ENCODE results near the gene ALDH16A1.

GRCh38 chr19:49486710-49487276 is 33.8 kb downstream of the ALDH16A1 start:
- no peak for TF ChIP-seq POLR2A (IDR thresholded peaks at IDR 0.05; ENCODE audit: low read depth, low read length)
- TF ChIP-seq POLR2AphosphoS5 (IDR thresholded peaks at IDR 0.05; ENCODE audit: low read depth, low read length): no peak
- no peak for TF ChIP-seq TAF1 (IDR thresholded peaks at IDR 0.05; ENCODE audit: borderline replicate concordance, low read depth, low read length)

All from GM12892 (cell line).